Activated naive CD4-positive, alpha-beta T cell treated with anti-CD3 and anti-CD28 coated beads, Interleukin-2, amount 50 U/mL, for 16 hours (primary cell): ENCODE results near the gene KCNJ3.

Source experiments
- DNase-seq: peaks from one replicate; pipeline ENCODE4 v3.0.0-alpha.2; 2020

Gene KCNJ3, protein sequence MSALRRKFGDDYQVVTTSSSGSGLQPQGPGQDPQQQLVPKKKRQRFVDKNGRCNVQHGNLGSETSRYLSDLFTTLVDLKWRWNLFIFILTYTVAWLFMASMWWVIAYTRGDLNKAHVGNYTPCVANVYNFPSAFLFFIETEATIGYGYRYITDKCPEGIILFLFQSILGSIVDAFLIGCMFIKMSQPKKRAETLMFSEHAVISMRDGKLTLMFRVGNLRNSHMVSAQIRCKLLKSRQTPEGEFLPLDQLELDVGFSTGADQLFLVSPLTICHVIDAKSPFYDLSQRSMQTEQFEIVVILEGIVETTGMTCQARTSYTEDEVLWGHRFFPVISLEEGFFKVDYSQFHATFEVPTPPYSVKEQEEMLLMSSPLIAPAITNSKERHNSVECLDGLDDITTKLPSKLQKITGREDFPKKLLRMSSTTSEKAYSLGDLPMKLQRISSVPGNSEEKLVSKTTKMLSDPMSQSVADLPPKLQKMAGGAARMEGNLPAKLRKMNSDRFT

DNA sequence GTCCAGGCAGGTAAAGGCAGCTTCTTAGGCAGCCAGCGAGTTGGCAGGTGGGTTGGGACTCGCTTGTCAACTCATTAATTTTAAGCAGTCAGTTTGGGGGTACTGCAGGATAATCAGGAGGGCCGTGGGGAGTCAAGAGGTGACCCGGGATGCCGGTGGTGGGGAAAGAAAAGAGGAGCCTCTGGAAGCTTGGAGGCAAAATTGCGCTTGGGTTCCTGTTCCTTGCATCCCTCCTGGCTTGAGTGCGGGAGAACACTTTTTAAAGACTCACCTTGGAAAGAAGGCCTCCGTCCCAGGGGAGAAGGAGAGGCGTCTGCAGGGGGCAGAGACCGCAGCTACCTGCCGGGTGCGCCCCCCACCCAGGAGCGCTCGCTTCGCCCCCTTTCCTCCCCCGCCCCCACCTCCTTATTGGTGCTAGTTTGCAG lies at the start of gene KCNJ3:
TSS of gene KCNJ3 (plus strand) at position 400 of the 425 bp plus-strand sequence. CDS start 81 bp downstream, outside the sequence.
- DNase-seq = no peak

DNA sequence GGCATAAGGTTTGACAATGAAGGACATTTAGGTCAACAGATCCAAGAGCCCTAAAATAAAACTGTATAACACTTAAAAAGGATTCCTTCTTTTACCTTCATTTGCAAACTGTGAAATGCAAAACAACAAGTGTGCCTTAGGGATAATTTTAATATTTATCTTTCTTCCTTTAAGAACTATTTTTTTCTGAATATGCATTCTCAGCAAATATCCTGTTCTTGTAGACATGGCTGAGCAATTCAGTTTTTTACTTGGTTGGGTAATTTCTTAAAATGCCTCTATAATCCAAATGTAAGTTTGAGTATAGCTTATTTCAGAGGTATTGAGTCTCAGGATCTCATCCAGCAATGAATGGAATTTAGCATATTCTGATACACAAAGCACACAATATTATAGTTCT lies 43.0 kb upstream of the KCNJ3 start:
- DNase-seq = no peak

DNA sequence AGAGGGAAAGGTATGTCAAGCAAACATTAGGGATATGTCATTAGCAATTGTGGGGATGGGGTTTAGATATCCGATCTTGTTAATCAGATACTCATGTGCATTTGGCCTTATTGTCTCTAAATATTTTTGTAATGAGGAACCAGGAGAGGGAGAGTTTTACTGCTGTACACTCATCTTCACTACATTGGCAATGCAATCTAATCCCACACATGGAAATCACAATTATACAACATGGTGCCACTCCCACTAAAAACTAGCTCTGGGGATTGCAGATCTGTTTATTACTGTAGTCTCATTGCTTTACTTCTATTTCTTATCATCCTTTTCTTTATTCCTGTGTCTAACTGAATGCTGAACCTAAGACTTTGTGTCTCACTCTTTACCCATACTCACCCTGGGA lies 39.6 kb upstream of the KCNJ3 start:
- DNase-seq = no peak

DNA sequence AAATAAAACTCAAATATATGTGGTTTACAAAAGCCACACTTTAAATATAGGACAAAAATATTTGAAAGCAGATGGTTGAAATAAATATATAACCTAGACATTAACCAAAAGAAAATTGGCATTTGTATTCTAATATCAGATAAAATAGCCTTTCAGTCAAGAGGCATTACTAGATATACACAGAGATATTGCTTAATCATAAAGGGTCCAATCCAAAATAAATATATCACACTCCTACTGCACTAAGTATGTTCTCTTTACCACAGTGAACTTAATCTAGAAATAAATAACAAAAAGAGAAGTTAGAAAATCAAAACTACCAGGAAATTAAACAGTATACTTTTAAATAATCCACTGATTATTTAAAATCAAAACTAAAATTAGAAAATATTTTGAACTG lies 34.2 kb upstream of the KCNJ3 start:
- DNase-seq = no peak

DNA sequence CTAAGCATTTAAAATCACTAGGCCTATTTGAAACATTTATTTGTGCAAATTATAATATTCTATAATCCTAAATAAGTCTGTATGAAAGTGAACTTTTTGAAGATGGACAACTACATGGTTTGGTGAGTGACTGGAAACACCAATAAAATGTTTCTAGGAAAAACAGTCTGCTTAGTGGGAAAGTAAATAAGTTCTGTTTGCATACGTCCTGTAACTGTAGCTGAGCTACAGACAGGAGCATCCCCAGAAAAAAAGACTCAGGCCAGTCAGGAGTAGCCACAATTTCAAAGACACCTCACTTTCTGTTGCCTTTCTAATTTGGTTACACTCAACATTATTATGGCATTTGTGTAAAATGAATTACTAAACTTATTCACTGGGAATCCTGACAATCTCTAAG lies 28.4 kb upstream of the KCNJ3 start:
- DNase-seq = no peak

DNA sequence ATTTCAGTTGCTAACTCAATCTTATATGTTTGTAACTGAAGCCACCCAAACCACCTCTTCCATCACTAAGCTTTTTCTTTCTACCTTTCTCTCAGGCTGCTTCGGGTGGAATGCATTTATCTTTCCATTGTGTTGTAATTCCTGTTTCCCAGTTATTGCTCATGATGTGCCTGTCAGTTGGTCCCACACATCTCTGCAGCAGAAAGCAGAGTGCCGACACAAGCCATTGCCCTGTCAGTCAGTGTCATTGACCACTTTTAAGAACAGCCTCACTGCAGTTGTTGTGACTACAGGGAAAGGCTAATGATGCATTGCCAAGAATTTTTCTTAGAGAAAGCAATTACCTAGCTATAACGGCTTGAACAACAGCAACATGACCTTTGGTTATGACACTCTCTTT lies 24.8 kb upstream of the KCNJ3 start:
- DNase-seq = no peak

DNA sequence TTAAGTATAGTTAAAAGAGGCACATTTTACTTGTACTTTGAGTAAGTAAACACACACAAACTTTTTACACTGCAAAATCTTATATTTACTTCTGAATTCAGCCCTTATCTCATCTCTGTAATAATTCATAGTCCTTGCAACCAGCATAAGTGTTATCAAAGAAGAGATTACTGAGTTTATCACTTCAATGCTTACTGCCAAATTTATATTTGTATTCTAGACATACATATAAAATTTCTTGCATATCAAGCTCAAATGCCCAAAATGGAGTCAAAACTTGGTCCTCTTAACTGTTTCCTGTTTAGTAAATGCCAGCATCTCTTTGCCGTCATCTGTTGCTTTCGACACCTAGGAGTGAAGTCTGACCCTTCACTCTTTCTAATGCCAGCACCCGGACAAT lies 21.1 kb upstream of the KCNJ3 start:
- no peak for DNase-seq

DNA sequence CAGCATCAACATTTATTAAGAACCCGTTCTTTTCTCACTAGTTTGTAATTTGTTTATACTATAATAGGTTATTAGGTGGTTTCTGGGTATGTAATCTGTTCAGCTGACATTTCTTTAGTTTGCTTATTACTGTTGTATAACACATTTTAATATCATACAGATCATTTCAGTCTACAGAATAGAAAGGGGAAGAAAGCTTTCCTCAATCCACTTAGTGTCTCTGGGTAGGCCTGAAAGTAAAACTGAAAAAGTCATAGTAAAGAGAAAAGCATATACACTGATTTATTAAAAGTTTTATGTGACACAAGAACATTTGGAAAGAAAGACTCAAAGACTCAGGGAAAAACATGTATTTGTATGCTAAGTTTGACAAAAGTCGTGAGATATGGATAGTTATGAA lies 16.8 kb upstream of the KCNJ3 start:
- no peak for DNase-seq

DNA sequence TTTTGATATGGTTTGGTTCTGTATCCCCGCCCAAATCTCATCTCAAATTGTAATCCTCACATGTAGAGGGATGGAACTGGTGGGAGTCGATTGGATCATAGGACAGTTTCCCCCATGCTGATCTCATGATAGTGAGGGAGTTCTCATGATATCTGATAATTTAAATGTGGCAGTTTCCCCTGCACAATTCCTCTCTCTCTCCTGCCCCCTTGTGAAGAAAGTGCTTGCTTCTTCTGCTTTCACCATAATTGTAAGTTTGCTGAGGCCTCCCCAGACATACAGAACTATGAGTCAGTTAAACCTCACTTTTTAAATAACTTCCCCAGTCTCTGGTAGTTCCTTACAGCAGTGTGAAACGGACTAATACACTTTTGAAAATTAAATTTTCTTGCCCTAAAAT lies 12.3 kb upstream of the KCNJ3 start:
- no peak for DNase-seq

DNA sequence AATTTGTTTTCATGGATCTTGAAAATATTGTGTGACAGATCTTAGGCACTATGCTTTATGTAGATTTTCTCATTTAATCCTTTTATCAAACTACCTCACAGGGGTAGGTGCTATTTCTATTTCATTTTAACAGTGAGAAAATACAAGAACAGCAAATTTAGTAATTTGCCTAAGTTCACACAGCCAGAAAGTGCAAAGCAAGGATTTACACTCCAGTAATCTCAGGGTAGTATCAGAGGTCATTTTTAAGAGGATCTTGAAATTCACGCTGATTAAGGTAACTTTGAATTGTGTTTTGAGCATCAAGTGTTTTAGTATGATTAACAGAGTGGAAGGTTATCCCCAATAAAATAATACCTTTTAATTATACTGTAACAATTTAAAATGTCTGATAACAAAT lies 10.1 kb upstream of the KCNJ3 start:
- no peak for DNase-seq

DNA sequence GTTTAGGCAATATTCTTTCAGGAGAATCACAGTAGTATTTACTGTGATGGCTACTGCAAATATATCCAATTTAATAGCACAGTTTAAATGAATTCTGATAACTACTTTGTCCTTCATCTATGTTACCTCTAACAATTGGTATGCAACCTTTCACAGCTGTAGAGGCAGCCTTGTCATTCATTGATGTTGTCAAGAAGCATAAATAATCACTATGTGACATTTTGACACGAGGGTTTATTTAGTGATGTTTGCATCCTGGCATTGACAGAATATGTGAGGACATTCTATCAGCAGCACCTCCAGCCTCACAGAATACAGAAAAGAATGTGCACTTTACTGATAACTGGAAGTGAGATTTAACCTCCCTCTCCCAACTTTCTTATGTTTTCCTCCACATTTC lies 9.3 kb upstream of the KCNJ3 start:
- DNase-seq = no peak

DNA sequence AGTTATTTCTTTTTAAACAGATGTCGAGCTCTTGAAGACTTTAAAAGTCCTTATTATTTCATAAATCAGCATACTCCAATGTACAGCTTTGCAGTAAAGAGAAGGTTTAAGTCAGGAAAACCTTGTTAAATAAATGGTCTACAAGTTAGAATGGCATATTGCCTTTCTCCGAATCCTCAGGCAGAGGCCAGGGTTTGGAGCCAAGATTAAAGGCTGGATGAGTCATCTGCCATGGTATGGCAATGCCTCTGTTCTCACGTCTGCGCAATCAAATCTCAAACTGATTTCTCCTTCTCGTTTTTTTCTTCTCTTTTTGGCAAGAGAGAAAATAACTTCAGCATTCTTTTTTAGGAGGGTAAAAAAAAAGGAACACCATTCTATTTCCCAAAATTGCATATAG lies 5.6 kb upstream of the KCNJ3 start:
- DNase-seq = no peak

DNA sequence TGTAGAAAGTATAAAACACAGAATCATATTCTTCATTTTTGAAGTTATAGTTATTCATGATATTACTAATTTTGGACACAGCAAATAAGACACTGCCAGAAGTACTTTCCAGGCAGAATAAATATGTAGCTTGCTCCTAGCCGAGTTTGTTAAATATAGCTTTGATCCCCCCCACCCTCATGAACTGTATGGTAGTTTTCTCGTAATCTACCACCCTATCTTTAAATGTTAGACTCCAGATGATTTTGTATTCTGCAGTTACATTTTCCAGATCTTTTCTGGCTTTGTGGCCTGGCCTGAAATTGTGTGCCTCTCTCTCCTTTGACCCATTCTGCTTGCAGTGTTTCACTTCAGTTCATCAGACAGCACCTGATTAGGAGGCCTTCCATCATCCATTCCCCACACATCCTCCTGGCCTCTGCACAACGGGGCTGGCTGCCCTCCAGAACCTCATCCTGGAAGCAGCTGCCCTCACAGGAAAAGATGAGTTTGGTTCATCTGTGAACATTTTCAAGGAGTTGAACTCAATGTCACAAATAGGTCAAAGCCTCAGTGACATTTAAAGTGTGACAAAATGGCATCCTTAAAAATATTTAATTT lies 4.7 kb upstream of the KCNJ3 start:
- DNase-seq = no peak

DNA sequence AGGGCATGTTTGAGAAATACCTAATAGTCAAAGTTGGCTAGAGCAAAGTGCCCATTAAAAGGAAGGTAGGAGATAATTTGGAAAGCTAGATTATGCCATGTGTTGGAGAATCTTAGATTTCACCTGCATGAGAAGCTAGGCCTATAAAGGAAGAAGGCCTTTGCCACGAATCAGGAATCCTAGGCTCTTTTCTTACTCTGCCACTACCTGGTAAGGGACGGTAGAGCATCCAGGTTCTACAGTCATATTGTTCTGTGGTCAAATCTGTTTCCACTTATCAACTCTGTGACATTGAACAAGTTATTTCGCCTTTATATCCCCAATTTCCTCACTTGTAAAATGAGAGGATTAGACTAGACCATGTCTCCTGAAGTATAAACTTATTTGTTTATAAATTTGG lies 3.6 kb upstream of the KCNJ3 start:
- DNase-seq = no peak

DNA sequence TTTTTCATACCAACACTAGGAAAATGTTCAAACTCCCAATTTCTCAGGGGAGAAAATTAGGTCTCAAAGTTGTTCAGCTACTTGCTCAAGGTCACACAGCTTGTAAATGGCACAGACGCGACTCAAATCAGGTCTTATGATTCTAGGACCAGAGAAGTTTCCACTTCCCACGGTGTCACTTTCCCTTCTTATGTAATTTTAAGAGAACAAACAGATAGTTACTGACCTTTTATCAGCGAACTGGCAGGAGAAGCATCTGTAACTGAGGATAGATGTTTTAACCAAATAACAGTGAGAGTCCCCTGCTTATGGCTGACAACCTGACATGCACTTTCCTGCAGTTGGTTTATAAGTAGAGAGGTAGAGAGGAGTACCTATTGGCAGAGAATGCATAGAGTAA lies 2.1 kb upstream of the KCNJ3 start:
- no peak for DNase-seq

DNA sequence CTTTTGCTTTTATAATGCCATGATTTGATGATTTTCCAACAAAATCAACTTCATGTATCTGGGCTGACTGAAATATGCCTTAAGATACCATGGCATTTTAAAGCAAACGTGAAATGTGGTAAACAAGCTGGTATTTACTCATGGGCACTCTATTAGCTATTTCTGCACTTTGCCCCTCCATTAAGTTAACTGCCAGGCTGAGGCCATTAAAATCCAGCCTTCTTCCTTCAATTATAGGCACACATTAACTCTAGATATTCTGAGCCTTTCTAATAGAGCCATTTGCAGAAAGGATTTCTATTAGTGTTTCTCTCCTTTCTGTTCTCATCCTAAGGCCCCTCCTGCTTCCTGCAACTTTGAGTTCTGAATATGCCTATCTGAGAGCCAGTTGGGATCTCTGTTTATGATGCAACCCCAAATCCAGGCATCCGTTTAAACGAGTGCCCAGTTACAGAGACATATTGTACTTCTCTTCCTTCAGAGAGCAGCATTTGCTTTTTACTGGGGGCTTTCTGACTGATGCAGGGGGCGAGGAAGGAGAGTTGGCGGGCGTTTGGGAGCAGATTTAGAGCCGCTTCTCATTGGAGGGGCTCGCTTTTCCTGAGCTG lies 1.6 kb upstream of the KCNJ3 start:
- no peak for DNase-seq

DNA sequence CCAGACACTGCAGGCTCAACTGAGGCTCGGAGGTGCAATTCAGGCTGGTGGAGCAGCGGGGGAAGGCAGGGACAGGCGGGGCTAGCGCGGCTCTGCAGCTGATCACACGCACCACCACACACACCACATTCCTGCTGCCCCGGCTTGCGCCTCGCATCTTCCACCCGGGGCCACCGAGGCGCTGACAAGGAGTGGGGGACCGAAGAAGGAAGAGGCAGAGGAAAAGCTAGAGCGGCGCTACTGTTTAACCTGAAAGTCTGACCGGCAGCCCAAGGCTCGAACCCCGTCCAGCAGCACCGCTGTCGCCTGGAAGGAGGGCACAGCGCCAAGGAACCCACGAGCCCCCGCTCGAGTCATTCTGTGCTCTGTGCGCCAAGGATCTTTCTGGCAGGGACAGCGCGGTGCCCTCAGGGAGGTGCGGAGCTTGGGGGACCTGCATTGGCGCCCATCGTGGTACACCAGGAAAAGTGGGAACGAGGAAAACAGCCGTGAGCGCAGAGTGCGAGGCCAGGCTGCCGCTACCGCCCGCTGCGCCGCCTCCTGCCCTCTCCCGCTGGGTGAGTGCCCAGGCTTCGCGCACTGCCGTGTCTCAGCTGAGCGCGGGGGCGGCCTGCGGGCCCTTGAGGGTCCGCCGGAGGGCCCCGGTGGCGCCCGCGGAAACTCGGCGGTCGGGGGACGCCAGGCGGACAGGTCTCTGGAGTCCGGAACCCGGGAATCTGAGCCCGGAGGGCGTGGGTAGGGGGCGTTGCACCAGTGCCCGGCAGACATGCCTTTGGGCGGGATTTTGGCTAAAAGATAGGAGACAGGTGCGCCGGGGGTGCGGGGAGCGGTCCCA lies 860 bp upstream of the KCNJ3 start:
- DNase-seq = no peak

DNA sequence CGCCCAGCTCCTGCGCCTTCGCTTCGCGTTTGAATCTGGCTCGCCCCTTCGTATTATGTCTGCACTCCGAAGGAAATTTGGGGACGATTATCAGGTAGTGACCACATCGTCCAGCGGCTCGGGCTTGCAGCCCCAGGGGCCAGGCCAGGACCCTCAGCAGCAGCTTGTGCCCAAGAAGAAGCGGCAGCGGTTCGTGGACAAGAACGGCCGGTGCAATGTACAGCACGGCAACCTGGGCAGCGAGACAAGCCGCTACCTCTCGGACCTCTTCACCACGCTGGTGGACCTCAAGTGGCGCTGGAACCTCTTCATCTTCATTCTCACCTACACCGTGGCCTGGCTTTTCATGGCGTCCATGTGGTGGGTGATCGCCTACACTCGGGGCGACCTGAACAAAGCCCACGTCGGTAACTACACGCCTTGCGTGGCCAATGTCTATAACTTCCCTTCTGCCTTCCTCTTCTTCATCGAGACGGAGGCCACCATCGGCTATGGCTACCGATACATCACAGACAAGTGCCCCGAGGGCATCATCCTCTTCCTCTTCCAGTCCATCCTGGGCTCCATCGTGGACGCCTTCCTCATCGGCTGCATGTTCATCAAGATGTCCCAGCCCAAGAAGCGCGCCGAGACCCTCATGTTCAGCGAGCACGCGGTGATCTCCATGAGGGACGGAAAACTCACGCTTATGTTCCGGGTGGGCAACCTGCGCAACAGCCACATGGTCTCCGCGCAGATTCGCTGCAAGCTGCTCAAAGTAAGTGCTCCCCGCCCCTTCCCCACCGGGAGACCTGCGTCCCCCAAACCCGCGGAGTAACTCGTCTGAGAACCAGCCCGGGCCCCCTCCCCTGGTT lies 453 bp downstream of the KCNJ3 start:
- no peak for DNase-seq

DNA sequence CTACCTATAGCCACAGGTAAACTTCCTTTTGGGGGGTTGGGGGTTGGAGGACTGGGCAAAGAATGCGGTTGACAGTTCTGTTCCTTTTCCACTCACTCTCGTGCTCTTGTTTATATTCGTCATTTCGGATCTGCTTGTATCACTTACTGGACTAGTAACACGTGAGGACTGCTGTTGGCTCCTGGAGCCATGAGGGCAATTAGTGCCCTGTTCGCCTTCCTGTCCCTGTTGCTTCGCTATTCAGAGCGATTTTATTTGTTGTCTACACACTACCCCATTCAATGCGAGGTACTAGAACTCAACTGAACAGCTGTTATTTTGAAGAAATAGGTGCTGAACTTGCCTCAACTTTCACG lies 1.1 kb downstream of the KCNJ3 start:
- no peak for DNase-seq

DNA sequence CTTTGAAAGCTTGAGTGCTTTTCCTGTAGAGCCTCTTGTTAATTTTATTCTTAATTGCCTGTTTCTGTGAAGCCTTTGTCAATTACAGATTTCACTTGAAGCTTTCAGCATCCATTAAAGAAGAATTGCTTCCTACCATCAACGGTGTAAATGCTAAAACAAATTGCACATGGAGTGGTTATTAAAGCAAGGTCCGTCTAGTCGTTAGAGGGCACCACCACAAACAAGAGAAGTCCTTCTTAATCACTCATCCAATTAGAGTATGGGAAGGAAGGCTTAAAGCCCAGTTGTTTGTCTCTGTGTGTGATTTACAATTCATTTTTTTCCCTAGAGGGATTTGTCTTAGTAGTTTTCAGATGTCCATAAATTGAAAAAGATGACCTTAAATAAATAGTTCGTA lies 1.6 kb downstream of the KCNJ3 start:
- DNase-seq = no peak

DNA sequence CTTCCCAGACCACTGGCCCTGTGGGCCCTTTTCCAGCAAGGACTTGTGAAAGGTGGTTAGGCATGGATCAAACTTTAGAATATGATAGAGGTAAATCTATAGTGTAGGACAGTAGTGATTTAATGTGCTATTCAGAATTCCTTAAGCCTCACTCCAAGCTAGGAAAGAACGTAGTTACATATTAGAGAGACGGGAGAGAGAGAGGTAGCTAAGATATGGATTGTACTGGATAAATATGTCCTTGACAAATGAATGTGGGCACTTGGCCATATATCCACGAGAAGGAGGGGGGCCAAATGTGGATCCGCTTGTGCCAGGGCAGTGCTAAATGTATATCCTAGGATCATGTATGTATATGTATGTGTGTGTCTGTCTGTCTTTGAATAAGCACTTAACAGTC lies 6.5 kb downstream of the KCNJ3 start:
- no peak for DNase-seq

DNA sequence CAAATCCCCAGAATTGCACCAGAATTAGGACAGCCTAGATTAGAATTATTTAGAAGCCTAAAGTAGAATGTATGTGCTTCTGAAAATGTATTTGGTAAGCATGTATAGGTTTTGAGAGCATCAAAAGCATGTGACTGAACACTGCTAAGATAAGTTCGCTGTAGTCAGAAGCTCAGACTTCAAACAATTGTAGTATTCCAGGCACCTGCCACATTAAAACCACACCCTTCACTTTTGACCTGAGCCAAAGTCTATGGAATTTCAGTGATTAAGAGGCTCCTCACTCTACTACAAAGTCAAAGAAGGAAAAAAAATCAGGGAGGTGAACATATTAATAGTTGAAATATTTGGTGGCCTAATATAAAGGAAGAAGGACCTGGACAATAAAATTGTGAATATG lies 8.2 kb downstream of the KCNJ3 start:
- DNase-seq = no peak
